ENCODE results near the gene EEF2K. TPM values are rescaled to one million over a fixed set of nuclear protein-coding genes. Genes with fewer than 3 reads are reported as not detected.
A peak's percentile ranks its signal among the peaks of the same experiment; 100 is the strongest.

EEF2K gene
- total and polyA plus RNA-seq, 2 donors from 2014 or later, result 2.8 to 28.1 TPM

DNA sequence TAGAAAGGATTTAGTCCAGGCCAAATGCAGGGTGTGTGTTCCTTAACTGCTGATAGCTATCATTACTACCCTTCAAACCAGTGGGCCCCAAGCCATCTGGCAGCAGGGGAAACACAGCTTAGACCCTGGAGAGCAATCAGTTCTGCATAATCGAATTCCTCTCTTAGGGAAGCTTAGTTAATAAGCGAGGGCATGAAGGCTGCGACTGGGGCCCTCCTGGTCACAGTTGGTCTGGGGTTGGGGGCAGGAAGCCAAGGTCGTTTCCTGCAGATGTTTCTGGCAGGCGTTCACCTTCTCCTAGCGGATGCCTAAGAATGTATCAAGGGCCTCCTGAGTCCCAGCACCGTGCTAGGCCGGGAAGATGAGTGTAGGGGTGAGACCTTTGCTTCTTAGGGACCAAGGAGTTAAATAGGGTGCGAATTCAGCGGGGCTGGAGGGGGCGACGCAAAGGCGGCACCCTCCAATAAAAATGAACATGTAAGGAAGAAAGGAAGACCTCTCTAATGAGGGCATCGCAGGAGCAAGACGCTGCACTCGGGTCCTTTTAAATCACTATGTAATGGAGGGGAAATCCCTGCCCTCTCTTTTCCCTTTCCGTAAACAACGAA lies 16.5 kb upstream of the EEF2K start:
- Histone ChIP-seq H3K9ac (ENCODE audit: low read length in 3 of 3) (peak overlapping the region; percentile 7 to 19 (median 17)), H3K4me3 (ENCODE audit: low read length in 3 of 3) (peak overlapping the region; percentile 29 to 70 (median 49)), H3K36me3 (ENCODE audit: control insufficient read depth in 2 of 3, insufficient read depth in 3 of 3, low read length in 3 of 3) (no peaks in the 10 kb centered on the region), H3K27me3 (ENCODE audit: control insufficient read depth, insufficient read depth, low read length) (no peaks in the 10 kb centered on the region), H3K27ac (ENCODE audit: low read depth in 2 of 2, low read length in 2 of 2) (peak overlapping the region; percentile 86 to 99), H3K4me1 (ENCODE audit: control insufficient read depth in 2 of 3, insufficient read depth in 2 of 3, low read depth in 1 of 3, low read length in 3 of 3) (peaks cover 0 to 26% (median 8%) of the 10 kb centered on the region in 3 donors), H3K9me3 (ENCODE audit: control insufficient read depth in 2 of 3, insufficient read depth in 1 of 3, low read length in 3 of 3) (no peaks in the 10 kb centered on the region)
- intact Hi-C loops (cut with DNase I), result loop anchor here (5.0 kb wide), 1 partner anchor 187 kb away; the partner anchor contains the start of gene PDZD9
- DNase-seq, result peak in 3 of 5 donors; percentile 55 to 87 (median 81)
- FAIRE-seq, result no peak
- TF ChIP-seq CTCF (IDR thresholded peaks at IDR 0.05; ENCODE audit: borderline replicate concordance, extremely low read depth, insufficient read depth), result no peak

DNA sequence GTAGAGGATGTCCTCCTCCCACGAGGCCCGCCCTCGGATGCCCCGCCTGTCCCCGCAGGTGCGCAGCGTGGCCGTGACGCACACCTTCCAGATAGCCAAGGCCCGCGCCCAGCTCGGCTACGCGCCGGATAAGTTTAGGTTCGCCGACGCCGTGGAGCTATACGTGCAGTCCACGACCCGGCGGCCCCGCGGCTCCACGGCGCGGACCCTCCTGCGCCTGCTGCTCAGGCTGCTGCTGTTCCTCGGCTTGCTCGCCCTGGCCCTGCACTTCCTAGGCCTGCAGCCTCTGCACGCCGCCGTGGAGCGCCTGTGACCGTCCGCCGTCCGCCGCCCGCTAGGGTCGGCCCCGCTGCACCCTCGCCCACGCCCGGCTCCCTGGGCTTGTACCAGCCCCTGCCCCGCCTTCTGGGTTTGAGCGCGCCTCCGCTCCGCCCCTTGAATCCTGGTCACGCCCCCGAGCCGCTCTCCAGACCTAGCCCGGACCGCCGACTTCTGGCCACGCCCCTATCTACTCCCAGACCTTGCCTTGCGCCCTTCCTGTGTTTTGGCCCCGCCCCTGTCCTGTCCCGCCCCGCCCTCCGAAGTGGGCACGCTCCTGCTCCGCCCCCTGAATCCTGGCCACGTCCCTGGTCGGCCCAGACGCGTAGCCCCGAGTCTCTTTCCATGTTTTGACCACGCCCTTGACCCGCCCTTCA lies 15.8 kb upstream of the EEF2K start:
- Histone ChIP-seq H3K27me3 (ENCODE audit: control insufficient read depth, insufficient read depth, low read length) (no peaks in the 10 kb centered on the region), H3K36me3 (ENCODE audit: control insufficient read depth in 2 of 3, insufficient read depth in 3 of 3, low read length in 3 of 3) (no peaks in the 10 kb centered on the region), H3K27ac (ENCODE audit: low read depth in 2 of 2, low read length in 2 of 2) (peak overlapping the region; percentile 86 to 99), H3K9me3 (ENCODE audit: control insufficient read depth in 2 of 3, insufficient read depth in 1 of 3, low read length in 3 of 3) (no peaks in the 10 kb centered on the region), H3K9ac (ENCODE audit: low read length in 3 of 3) (peak overlapping the region; percentile 7 to 48 (median 17)), H3K4me1 (ENCODE audit: control insufficient read depth in 2 of 3, insufficient read depth in 2 of 3, low read depth in 1 of 3, low read length in 3 of 3) (peaks cover 0 to 26% (median 8%) of the 10 kb centered on the region in 3 donors), H3K4me3 (ENCODE audit: low read length in 3 of 3) (peak overlapping the region; percentile 29 to 70 (median 49))
- DNase-seq (peak in 3 of 5 donors; percentile 96 to 100 (median 100)), FAIRE-seq (no peak)
- intact Hi-C loops (cut with DNase I), result no loop called here
- no peak for TF ChIP-seq CTCF (IDR thresholded peaks at IDR 0.05; ENCODE audit: borderline replicate concordance, extremely low read depth, insufficient read depth)

DNA sequence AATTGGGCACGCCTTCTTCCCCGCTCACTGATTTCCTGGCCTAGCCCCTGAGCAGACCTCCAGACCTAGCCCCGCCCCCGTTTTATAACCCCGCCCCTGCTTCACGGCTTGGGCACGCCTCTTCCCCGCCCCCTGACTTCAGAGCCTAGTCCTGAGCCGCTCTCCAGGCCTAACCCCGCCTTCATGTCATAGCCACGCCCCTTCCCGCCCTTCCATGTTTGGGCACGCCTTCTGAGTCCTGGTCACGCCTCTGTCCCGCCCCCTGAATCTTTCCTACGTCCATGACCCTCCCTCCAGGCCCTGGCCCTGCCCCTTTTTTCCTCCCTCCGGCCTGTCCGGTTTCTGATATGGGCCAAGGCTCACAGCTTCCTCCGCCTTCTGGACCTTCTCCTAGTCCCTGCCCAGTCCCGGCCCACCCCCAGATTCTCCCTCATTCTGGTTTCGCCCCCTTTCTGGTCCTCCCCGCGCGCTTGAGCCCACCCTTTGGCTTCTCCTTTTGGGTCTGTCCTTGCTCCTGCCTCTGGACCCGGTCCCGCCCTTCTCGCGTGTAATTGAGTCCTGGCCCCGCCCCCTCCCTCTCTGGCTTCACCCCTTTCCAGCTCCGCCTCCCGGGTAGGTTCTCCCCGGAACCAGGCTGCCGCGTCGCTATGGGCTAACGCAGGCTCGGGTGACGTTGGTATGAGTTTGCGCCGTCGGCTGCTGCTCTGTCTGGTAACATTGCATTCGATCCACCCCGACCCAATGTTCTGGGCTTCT lies 15.1 kb upstream of the EEF2K start:
- FAIRE-seq (peak; percentile 86), DNase-seq (peak; percentile 99 to 100 (median 100))
- TF ChIP-seq CTCF (IDR thresholded peaks at IDR 0.05; ENCODE audit: borderline replicate concordance, extremely low read depth, insufficient read depth), result no peak
- Histone ChIP-seq H3K4me3 (ENCODE audit: low read length in 3 of 3) (peak overlapping the region; percentile 70 to 75 (median 74)), H3K4me1 (ENCODE audit: control insufficient read depth in 2 of 3, insufficient read depth in 2 of 3, low read depth in 1 of 3, low read length in 3 of 3) (peaks cover 0 to 26% (median 8%) of the 10 kb centered on the region in 3 donors), H3K36me3 (ENCODE audit: control insufficient read depth in 2 of 3, insufficient read depth in 3 of 3, low read length in 3 of 3) (no peaks in the 10 kb centered on the region), H3K27me3 (ENCODE audit: control insufficient read depth, insufficient read depth, low read length) (no peaks in the 10 kb centered on the region), H3K27ac (ENCODE audit: low read depth in 2 of 2, low read length in 2 of 2) (peak overlapping the region; percentile 96 to 99), H3K9ac (ENCODE audit: low read length in 3 of 3) (peak overlapping the region; percentile 69 to 83 (median 78)), H3K9me3 (ENCODE audit: control insufficient read depth in 2 of 3, insufficient read depth in 1 of 3, low read length in 3 of 3) (no peaks in the 10 kb centered on the region)
- intact Hi-C loops (cut with DNase I), result no loop called here

Data from kidney (tissue), 14 donors.